ENCODE results near the gene NUBPL. TPM values are rescaled to one million over a fixed set of nuclear protein-coding genes. Genes with fewer than 3 reads are reported as not detected.
"Not testable (repeated sequence)": the region's sequence is repeated elsewhere in the genome, so short reads cannot be mapped to it uniquely, and the experiment has no call there.

The NUBPL gene
- total RNA-seq, 1 donor from 2014 or later = 15.0 TPM

GRCh38 chr14:31578266-31578665 lies 17.1 kb downstream of the NUBPL start:
- no peak for DNase-seq (ENCODE audit: low spot score)

DNA sequence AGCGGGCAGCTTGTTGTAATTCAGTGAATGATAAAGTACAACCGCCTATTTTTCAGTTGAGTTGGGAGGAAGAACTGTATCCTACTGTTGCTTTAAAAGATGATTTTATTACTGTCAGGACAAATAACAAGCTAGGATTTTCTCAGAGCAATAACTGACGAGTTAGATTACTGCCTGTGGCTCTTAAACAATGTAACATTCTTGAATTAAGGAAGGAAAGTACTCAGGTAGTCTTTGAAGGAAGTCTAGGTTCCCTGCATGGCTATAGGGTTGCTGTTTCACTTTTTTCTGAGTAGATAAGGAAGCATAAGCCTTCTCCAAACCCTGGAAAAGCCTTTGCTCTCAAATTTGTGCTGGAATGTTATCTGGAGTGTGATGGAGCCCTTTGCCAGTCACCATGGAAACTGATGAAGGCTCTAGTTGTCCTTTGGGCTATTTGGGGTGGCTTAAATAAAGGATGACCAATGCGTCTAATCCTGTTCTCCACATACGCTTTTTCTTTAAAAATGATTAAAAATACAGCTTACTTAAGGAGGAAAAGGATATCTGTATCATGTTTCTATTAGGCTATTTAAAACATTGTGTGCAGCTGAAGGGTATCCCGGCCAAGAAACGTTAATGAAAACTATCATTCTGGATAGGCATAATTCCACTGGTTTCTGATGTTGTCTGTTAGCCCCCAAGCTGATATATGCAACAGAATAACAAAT lies 17.7 kb downstream of the NUBPL start:
- no peak for DNase-seq (ENCODE audit: low spot score)

- DNase-seq (ENCODE audit: low spot score) = no peak
Observed at GRCh38 chr14:31580234-31580633, 19.0 kb downstream of the NUBPL start.

DNA sequence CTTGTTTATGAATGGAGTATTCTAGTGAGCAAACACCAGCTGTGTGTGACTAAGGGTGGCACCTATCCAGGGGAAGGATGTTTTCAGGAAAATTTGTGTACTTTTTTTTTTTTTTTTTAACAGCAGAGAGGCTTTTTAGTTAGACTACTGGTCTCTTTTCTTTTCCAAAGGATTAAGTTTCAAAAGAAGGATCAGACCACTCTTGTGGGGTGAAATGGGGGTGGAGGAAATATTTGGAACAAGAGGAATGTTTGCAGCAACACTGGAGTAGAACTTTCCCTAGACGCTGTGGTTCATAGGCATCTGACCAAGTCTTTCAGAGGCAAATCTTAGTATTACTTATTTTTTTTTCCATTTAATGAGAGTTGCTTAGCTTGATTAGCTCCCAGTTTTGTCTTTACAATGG lies 21.1 kb downstream of the NUBPL start:
- DNase-seq (ENCODE audit: low spot score) = no peak

DNA sequence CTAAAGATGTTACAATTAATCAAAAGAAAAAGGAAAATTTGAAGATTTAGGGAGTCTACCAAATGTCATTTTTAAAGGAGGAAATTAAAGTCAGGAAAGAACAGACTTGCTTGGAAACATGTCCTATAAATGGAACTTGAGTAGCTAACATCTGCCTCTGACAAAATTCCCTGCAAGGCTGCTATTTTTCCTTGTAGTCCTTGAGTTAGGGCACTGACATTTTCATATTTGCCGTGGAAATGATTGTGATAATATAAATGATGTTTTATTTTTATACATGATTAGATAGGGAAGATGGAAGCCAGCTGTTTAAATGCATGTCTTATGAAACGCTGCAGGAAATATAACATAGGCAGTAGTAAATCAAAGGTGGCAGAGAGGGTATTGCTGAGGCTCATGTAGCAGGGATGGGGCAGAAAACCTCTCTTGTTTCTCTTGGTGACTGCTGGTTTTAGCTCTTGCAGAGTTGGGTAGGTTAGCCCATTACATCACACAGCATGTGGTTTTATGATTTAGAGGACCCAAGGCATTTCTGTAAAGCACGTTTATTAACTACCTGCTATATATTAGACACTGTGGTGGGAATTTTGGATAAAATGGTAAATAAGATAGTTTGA lies 21.7 kb downstream of the NUBPL start:
- no peak for DNase-seq (ENCODE audit: low spot score)

DNA sequence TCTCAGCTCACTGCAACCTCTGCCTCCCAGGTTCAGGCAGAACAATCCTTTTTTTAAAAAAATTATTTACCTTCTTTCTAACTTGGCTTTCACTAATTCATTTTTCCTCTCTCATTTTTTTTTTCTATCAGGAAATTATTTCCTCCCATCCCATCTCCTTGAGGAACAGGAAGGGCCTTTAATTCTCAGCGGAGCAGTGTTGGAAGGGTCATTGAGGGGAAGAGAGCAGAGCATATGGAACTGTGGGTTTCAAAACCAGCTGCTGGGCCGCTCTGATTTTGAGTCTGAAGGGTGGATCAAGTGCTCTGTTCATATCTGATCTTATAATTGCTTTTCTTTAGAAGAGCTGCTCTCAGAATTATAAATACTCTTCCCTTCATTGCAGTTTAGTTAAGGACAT lies 29.0 kb downstream of the NUBPL start:
- no peak for DNase-seq (ENCODE audit: low spot score)

GRCh38 chr14:31592122-31592521 lies 30.9 kb downstream of the NUBPL start:
- DNase-seq (ENCODE audit: low spot score) = no peak

DNA sequence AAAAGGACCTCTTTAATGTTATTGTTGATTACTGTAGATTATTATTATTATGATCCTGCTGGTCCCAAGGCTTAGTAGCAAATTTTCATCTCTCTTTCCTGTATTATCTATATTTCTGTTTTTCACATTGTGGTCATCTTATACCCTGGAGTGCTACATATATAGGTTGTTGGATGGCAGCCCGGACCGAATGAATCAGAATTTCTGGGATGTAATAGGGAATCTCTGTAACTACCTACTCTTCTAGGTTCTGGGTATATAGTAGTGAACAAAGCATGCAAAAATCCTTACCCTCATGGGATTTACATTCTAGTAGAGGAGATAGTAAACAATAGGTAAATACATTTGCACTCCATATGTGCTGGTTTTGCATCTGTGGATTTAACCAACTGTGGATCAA lies 31.4 kb downstream of the NUBPL start:
- DNase-seq (ENCODE audit: low spot score) = no peak

DNA sequence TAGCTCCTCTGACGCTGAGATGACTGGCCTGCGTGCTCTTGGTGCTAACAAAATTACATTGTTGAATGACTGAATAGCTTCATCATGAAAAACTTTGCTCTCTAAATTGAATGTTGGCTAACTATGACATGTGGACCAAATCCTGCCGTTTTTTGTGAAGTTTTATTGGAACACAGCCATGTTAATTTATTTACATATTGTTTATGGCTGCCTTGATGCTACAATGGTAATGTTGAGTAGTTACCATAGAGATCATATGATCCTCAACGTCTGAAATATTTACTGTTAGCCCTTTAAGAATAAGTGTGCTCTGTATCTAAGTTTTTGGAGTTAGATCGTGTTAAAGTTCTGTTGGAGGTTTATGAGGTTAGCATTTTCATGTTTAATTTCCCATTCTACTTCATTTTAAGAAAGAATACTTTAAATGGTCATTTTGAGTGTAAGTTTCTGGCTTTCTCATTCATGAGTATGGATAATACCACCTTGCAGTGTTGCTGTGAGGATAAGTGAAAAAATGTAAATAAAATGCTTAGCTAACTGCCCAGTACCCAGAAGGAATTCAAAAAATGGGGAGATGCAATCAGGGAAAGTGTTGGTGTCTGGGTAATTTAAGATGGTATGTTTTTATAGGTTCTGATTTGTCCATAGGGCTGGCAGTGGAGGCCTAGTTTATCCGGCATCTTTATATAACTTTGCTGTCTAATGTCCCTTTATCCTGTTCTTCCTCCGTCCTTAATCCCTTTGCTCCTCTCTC lies 35.3 kb downstream of the NUBPL start:
- no peak for DNase-seq (ENCODE audit: low spot score)

- no peak for DNase-seq (ENCODE audit: low spot score)
Observed at GRCh38 chr14:31605702-31606101, 44.5 kb downstream of the NUBPL start.

DNA sequence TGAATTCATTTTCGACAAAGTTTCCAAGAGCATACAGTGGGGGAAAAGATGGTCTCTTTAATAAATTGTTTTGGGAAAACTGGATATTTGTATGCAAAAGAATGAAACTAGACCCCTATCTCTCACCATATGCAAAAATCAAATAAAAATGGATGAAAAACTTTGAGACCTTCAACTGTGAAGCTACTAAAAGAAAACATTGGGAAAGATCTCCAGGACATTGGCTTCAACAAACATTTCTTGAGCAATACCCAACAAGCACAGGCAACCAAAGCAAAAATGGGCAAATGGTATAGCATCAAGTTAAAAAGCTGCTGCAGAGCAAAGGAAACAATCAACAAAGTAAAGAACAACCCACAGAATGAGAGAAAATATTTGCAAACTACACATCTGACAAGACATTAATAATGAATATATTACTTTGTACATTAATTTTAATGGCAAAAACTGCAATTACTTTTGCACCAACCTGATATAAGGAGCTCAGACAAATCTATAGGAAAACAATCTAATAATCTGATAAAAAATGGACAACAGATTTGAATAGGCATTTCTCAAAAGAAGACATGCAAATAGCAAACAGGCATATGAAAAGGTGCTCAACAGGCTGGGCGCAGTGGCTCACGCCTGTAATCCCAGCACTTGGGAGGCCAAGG lies 50.7 kb downstream of the NUBPL start:
- DNase-seq (ENCODE audit: low spot score) = no peak

DNA sequence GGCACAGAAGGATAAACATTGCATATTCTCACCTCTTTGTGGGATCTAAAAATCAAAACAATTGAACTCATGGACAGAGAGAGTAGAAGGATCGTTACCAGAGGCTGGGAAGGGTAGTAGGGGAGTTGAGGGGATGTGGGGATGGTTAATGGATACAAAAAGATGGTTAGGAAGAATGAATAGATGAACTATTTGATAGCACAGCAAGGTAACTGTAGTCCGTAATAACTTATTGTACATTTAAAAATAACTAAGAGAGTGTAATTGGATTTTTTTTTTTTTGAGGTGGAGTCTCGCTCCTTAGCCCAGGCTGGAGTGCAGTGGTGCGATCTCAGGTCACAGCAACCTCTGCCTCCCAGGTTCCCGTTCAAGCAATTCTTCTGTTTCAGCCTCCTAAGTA lies 52.0 kb downstream of the NUBPL start:
- no peak for DNase-seq (ENCODE audit: low spot score)

DNA sequence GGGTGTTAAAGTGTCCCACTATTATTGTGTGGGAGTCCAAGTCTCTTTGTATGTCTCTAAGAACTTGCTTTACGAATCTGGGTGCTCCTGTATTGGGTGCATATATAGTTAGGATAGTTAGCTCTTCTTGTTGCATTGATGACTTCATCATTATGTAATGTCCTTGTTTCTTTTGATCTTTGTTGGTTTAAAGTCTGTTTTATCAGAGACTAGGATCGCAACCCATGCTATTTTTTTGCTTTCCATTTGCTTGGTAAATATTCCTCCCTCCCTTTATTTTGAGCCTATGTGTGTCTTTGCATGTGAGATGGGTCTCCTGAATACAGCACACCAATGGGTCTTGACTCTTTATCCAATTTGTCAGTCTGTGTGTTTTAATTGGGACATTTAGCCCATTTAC lies 57.7 kb downstream of the NUBPL start:
- not testable (repeated sequence) for DNase-seq (ENCODE audit: low spot score)

GRCh38 chr14:31619440-31619839 lies 58.2 kb downstream of the NUBPL start:
- no peak for DNase-seq (ENCODE audit: low spot score)

DNA sequence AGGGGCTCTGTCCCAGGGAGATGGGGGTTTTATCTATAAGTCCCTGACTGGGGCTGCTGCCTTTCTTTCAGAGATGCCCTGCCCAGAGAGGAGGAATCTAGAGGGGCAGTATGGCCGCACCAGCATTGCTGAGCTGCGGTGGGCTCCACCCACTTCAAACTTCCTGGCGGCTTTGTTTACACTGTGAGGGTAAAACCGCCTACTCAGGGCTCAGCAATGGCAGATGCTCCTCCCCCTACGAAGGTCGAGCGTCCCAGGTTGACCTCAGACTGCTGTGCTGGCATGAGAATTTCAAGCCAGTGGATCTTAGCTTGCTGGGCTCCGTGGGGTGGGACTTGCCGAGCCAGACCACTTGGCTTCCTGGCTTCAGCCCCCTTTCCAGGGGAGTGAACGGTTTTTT lies 59.7 kb downstream of the NUBPL start:
- DNase-seq (ENCODE audit: low spot score) = not testable (repeated sequence)

DNA sequence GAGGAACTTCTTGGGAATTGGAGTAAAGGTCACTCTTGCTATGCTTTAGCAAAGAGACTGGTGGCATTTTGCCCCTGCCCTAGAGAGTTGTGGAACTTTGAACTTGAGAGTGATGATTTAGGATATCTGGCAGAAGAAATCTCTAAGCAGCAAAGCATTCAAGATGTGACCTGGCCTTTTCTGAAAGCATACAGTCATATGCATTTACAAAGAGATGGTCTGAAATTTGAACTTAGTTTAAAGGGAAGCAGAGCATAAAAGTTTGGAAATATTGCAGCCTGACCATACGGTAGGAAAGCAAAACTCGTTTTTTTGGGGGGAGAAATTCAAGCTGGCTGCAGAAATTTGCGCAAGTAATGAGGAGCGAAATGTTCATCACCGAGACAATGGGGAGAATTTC lies 60.9 kb downstream of the NUBPL start:
- no peak for DNase-seq (ENCODE audit: low spot score)

- DNase-seq (ENCODE audit: low spot score) = not testable (repeated sequence)
Observed at GRCh38 chr14:31652900-31653299, 91.7 kb downstream of the NUBPL start.

- no peak for DNase-seq (ENCODE audit: low spot score)
Observed at GRCh38 chr14:31657917-31658316, 96.7 kb downstream of the NUBPL start.

DNA sequence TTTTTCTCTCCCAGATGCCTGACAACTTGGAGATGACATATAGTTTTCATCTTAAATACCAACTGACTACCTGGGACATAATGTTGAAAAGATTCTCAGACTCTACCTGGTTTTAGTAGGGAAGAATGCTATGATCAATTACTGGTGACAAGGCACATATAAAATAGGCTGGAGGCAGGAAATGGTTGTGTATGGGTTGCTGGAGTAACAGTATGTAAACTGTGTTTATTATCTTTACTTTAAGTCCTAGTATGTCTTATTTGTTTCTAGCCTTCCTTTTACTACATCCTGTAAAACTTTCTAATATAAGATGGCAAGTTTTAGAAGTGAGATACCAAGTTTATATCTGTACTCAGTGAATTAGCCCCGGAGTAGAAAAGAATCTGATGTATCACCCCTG lies 98.1 kb downstream of the NUBPL start:
- DNase-seq (ENCODE audit: low spot score) = no peak

DNA sequence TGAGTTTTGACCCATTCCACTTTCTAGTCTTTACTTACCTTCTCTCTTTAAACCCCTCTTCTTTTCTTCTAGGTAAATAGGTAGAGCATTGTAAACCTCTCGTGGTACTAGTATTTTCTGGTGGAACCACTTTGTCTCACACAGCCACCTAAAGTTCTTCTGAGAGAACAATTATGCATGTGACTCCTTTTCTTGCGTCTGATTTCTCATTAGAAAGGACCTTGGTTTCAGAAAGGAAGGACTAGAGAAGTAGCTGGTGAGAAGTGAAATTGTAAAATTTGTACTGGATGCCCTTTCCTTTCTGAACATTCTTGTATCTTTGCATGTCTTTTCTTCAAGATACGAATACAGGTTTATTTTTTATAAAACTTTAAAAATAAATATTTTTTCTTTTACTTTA lies 99.0 kb downstream of the NUBPL start:
- no peak for DNase-seq (ENCODE audit: low spot score)

DNA sequence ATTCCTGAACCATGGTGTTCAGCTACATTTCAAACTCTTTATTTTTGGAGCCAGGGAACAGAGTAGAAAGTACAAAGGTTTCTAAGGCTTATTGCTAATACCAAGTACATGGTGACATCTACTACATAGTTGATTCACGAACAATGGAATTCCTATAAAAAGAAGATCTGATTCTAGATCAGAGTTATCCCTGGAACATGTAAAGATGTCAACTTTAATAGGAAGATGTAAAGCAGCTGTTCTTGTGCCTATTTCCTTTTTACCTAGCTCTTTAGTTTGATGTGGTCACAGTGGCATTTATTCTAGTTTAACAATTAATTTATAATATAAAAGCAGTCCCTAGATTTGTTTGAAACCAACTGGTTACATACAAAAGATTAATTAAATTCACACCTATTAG lies 99.5 kb downstream of the NUBPL start:
- no peak for DNase-seq (ENCODE audit: low spot score)

- DNase-seq (ENCODE audit: low spot score) = no peak
Observed at GRCh38 chr14:31668348-31668747, 107.1 kb downstream of the NUBPL start.

All from mesenteric fat pad (tissue), 1 donor.